ENCODE measurements around the gene CYLD. TPM values are rescaled to one million over a fixed set of nuclear protein-coding genes. Genes with fewer than 3 reads are reported as not detected.
A peak's percentile ranks its signal among the peaks of the same experiment; 100 is the strongest.

CYLD gene
- total and polyA plus RNA-seq, 10 of the 15 experiments (the other 5 are each of a cell fraction or from before 2014, with no cell fraction given) = 19.2 to 106 (median 46.1) TPM

DNA sequence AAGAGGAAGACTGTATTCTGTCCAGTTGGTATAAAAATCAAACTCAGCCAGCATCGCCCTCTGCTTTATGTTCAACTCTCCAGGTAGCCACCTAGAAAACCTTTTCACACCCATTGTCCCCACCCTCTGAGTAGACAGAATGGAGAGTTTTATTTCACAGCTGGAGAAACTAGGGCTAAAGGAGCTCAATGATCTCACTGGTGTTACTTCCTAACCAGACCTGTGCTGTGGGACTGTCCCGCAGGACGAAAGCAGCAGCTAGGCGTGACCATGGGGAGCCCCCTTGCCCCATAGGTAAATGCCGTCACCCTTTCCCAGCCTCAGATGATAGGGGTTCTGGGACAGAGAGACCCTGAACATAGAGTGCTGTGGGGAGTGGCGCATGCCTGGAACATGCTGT lies 67.7 kb downstream of the CYLD start (continued):
- no peak for TF ChIP-seq ZBTB11 (CRISPR knock-in tag; IDR thresholded peaks at IDR 0.05)
- no peak for TF ChIP-seq MAX (IDR thresholded peaks at IDR 0.05; ENCODE audit: low read depth, low read length)
- TF ChIP-seq PAX5 (IDR thresholded peaks at IDR 0.05; ENCODE audit: borderline replicate concordance, low read depth, low read length) = peak; percentile 95

GRCh38 chr16:50810241-50810965 lies 68.5 kb downstream of the CYLD start:
- no peaks in the 10 kb centered on the region for H3K79me2 ChIP-seq (ENCODE audit: control insufficient read depth, insufficient read depth, low read length)
- SMC1A ChIA-PET (ENCODE audit: uncharacterized antibody, unreplicated experiment) = interaction anchor here (0.8 to 1.3 kb wide), 5 partner anchors 26 to 949 kb away, joined by 3 to 4 read pairs (median 3); no protein-coding TSS in a partner anchor
- H2AFZ ChIP-seq (ENCODE audit: control insufficient read depth, low read depth, low read length) = no peak overlapping the region
- POLR2A ChIA-PET = interaction anchor here (2.0 kb wide), 1 partner anchor 66 kb away, joined by 5 read pairs; no protein-coding TSS in a partner anchor
- CTCF ChIA-PET = interaction anchor here (0.7 to 1.8 kb wide), 5 partner anchors 13 to 456 kb away, joined by 3 to 7 read pairs (median 3); no protein-coding TSS in a partner anchor
- in situ Hi-C loops (cut with MboI) (no loop called here), intact Hi-C loops (cut with micrococcal nuclease; ENCODE audit: unreplicated experiment) (no loop called here)
- no peaks in the 10 kb centered on the region for H4K20me1 ChIP-seq (ENCODE audit: control insufficient read depth, insufficient read depth)
- WGBS (ENCODE audit: insufficient coverage, insufficient replicate concordance, low lambda C conversion rate, missing lambda C conversion rate) = 58% methylated on average over 8 of the region's 8 CpGs
- no TSS peak for BruUV-seq (replicated peaks)
- H3K4me1 ChIP-seq (ENCODE audit: control insufficient read depth, insufficient read depth, low read length) = peaks cover 4% of the 10 kb centered on the region; the same call in 1 of the 2 replicates
- no peak overlapping the region for H3K27ac ChIP-seq (ENCODE audit: control insufficient read depth, insufficient read depth)
- RAD21 ChIA-PET (ENCODE audit: unreplicated experiment) = interaction anchor here (1.0 to 1.9 kb wide), 3 partner anchors 69 to 144 kb away, joined by 3 to 7 read pairs (median 4); partner anchors contain the start of gene CYLD
- no peak overlapping the region for H3K4me3 ChIP-seq
- H3K27me3 ChIP-seq (replicated peaks in 1 of 2; ENCODE audit: control insufficient read depth in 2 of 2, insufficient read depth in 2 of 2, low read length in 1 of 2) = no peaks in the 10 kb centered on the region; a peak in 1 of 4 replicates
- no peaks in the 10 kb centered on the region for H3K36me3 ChIP-seq (ENCODE audit: control insufficient read depth in 2 of 2, insufficient read depth in 2 of 2, low read length in 1 of 2)
- no peak for ATAC-seq
- no peak overlapping the region for H3K4me2 ChIP-seq (ENCODE audit: control insufficient read depth, insufficient read depth)
- no peaks in the 10 kb centered on the region for H3K9me3 ChIP-seq (replicated peaks; ENCODE audit: control insufficient read depth, insufficient read depth, low read length)
- FAIRE-seq = no peak
- no peak overlapping the region for H3K9ac ChIP-seq (ENCODE audit: control insufficient read depth, insufficient read depth, low read length)
- no peak for DNase-seq (ENCODE audit: low read depth, low spot score)
- no peak for TF ChIP-seq EED (IDR thresholded peaks at IDR 0.05; ENCODE audit: low read depth)
- TF ChIP-seq, protein P1, sequence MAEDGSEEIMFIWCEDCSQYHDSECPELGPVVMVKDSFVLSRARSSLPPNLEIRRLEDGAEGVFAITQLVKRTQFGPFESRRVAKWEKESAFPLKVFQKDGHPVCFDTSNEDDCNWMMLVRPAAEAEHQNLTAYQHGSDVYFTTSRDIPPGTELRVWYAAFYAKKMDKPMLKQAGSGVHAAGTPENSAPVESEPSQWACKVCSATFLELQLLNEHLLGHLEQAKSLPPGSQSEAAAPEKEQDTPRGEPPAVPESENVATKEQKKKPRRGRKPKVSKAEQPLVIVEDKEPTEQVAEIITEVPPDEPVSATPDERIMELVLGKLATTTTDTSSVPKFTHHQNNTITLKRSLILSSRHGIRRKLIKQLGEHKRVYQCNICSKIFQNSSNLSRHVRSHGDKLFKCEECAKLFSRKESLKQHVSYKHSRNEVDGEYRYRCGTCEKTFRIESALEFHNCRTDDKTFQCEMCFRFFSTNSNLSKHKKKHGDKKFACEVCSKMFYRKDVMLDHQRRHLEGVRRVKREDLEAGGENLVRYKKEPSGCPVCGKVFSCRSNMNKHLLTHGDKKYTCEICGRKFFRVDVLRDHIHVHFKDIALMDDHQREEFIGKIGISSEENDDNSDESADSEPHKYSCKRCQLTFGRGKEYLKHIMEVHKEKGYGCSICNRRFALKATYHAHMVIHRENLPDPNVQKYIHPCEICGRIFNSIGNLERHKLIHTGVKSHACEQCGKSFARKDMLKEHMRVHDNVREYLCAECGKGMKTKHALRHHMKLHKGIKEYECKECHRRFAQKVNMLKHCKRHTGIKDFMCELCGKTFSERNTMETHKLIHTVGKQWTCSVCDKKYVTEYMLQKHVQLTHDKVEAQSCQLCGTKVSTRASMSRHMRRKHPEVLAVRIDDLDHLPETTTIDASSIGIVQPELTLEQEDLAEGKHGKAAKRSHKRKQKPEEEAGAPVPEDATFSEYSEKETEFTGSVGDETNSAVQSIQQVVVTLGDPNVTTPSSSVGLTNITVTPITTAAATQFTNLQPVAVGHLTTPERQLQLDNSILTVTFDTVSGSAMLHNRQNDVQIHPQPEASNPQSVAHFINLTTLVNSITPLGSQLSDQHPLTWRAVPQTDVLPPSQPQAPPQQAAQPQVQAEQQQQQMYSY (CRISPR knock-in tag; IDR thresholded peaks at IDR 0.05) = no peak
- TF ChIP-seq, protein P2, sequence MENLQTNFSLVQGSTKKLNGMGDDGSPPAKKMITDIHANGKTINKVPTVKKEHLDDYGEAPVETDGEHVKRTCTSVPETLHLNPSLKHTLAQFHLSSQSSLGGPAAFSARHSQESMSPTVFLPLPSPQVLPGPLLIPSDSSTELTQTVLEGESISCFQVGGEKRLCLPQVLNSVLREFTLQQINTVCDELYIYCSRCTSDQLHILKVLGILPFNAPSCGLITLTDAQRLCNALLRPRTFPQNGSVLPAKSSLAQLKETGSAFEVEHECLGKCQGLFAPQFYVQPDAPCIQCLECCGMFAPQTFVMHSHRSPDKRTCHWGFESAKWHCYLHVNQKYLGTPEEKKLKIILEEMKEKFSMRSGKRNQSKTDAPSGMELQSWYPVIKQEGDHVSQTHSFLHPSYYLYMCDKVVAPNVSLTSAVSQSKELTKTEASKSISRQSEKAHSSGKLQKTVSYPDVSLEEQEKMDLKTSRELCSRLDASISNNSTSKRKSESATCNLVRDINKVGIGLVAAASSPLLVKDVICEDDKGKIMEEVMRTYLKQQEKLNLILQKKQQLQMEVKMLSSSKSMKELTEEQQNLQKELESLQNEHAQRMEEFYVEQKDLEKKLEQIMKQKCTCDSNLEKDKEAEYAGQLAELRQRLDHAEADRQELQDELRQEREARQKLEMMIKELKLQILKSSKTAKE (IDR thresholded peaks at IDR 0.05; ENCODE audit: low read depth, poor library complexity, severe bottlenecking) = no peak
- no peak for TF ChIP-seq CBFB (IDR thresholded peaks at IDR 0.05; ENCODE audit: low read depth)
- no peak for TF ChIP-seq CREB1 (IDR thresholded peaks at IDR 0.05; ENCODE audit: low read depth)
- no peak for TF ChIP-seq ZNF274 (IDR thresholded peaks at IDR 0.05; ENCODE audit: insufficient read depth, insufficient read length)
- no peak for TF ChIP-seq BCL11A (IDR thresholded peaks at IDR 0.05; ENCODE audit: low read depth, low read length)
- TF ChIP-seq BACH1 (IDR thresholded peaks at IDR 0.05; ENCODE audit: borderline replicate concordance) = no peak
- no peak for TF ChIP-seq TBL1XR1 (IDR thresholded peaks at IDR 0.05; ENCODE audit: low read depth, low read length)
